K562 (cell line): ENCODE measurements around the gene NEK1. TPM values are rescaled to one million over a fixed set of nuclear protein-coding genes. Genes with fewer than 3 reads are reported as not detected.

Source experiments
- AFF1 ChIP-seq, 2 experiments: fragments of 450-650 bp; IDR thresholded peaks; 2 replicates each; pipeline ENCODE4 v1.6.1; 2018; ENCODE audit warnings: mild to moderate bottlenecking in 2 of 2, low read depth in 1 of 2; ENCODE audit not compliant: partially characterized antibody in 2 of 2
- CREM ChIP-seq: IDR thresholded peaks from 2 replicates; pipeline ENCODE4 v1.6.1; 2014; ENCODE audit warnings: antibody characterized with exemption, low read depth
- ELK3 ChIP-seq: fragments of 450-650 bp; formaldehyde crosslinking; IDR thresholded peaks from 2 replicates; pipeline ENCODE4 v1.4.0; 2020; ENCODE audit warnings: mild to moderate bottlenecking
- GTF2B ChIP-seq: IDR thresholded peaks from 2 replicates; pipeline ENCODE4 v1.6.1; 2011; ENCODE audit not compliant: insufficient read length; ENCODE audit errors: extremely low read depth
- HINFP ChIP-seq: fragments of 450-650 bp; conservative IDR thresholded peaks from 2 replicates; pipeline ENCODE4 v1.6.1; 2016; ENCODE audit warnings: missing genetic modification characterization, low read depth, mild to moderate bottlenecking, control low read depth, missing compliant biosample characterization
- HMGN3 ChIP-seq: IDR thresholded peaks from 2 replicates; pipeline ENCODE4 v1.6.1; 2011; ENCODE audit warnings: borderline replicate concordance, low read depth, mild to moderate bottlenecking, mixed read lengths, low read length; ENCODE audit not compliant: insufficient read length; ENCODE audit errors: extremely low read depth
- PATZ1 ChIP-seq: fragments of 250-450 bp; sonication (Bioruptor Pico); IDR thresholded peaks from 2 replicates; pipeline ENCODE4 v1.5.0; 2020; ENCODE audit warnings: mild to moderate bottlenecking, borderline replicate concordance
- SRSF7 ChIP-seq: fragments of 200-400 bp; formaldehyde crosslinking; optimal IDR thresholded peaks from 2 replicates; pipeline ENCODE3; 2017; ENCODE audit warnings: mild to moderate bottlenecking, low read depth, low read length
- U2AF2 ChIP-seq: fragments of 200-400 bp; formaldehyde crosslinking; optimal IDR thresholded peaks from 2 replicates; pipeline ENCODE3; 2017; ENCODE audit warnings: low read depth, mild to moderate bottlenecking, low read length
- ZBTB12 ChIP-seq: fragments of 250-450 bp; sonication (Bioruptor Pico); IDR thresholded peaks from 2 replicates; pipeline ENCODE4 v1.4.0; 2020
- ZNF408 ChIP-seq: fragments of 250-450 bp; sonication (Bioruptor Pico); IDR thresholded peaks from 2 replicates; pipeline ENCODE4 v1.4.0; 2020; ENCODE audit warnings: low read depth, mild to moderate bottlenecking, moderate library complexity
- polyA plus RNA-seq, 8 experiments: library from polyadenylated mRNA; depleted of rRNA in 4 of 8; stranded (reverse) in 5 of 8; unstranded in 3 of 8; fragments of >200 nt; fragmentation: Nextera tagmentation in 2 of 8; fragmentation: Illumina TruSeq in 1 of 8; extraction: Ambion mirVana in 2 of 8; extraction: Trizol in 1 of 8; gene quantifications; 2 replicates each; pipeline versions ENCODE4 v1.2.1 to v1.2.3, GENCODE V29; 2011 to 2014; ENCODE audit warnings: inconsistent platforms in 1 of 8, missing spikeins in 1 of 8
- total RNA-seq, 7 experiments: library from RNA; depleted of rRNA in 6 of 7; stranded (reverse); fragments of >200 nt in 6 of 7; fragmentation: Illumina TruSeq in 2 of 7; extraction: Trizol in 2 of 7; gene quantifications; 2 replicates each; pipeline versions ENCODE4 v1.2.1 to v1.2.3, GENCODE V29; 2011 to 2021; ENCODE audit warnings: low replicate concordance in 1 of 7

The NEK1 gene
- total and polyA plus RNA-seq, 9 of the 15 experiments (the other 6 are each of a cell fraction or from before 2014, with no cell fraction given): 6.2 to 15.7 (median 10.3) TPM

GRCh38 chr4:169619958-169620879 is 7.8 kb upstream of the NEK1 start, which contains the start of gene CLCN3 (continued):
- TF ChIP-seq ELK3 (CRISPR knock-in tag) (no peak), HINFP (tag) (peak; percentile 71; the same call in 1 of the 2 replicates), AFF1 (IDR thresholded peaks at IDR 0.05; ENCODE audit: low read depth in 1 of 2, partially characterized antibody in 2 of 2) (peak; percentile 52 to 59), GTF2B (peak; percentile 51), HMGN3 (peak; percentile 99), ZNF408 (CRISPR knock-in tag) (no peak), SRSF7 (no peak), CREM (peak; percentile 97), PATZ1 (CRISPR knock-in tag) (no peak), ZBTB12 (CRISPR knock-in tag) (peak; percentile 86), U2AF2 (no peak)
